ENCODE measurements around the gene CADPS2.

GRCh38 chr7:122845286-122845685, 41.0 kb downstream of the CADPS2 start:
- TF ChIP-seq CTCF (IDR thresholded peaks at IDR 0.05) (no peak), POLR2AphosphoS5 (IDR thresholded peaks at IDR 0.05) (no peak), POLR2A (IDR thresholded peaks at IDR 0.05) (no peak), EP300 (IDR thresholded peaks at IDR 0.05) (no peak)
